Right renal pelvis (tissue), 4 donors: ENCODE data around the gene PTPN4. TPM values are rescaled to one million over a fixed set of nuclear protein-coding genes. Genes with fewer than 3 reads are reported as not detected.

Source experiments
- DNase-seq, 4 donors: peaks; one replicate each; pipeline ENCODE4 v3.0.0-alpha.2; 2013; ENCODE audit warnings: low read depth in 4 of 4, low spot score in 3 of 4, missing footprints in 1 of 4
- polyA plus RNA-seq, 4 donors: library from polyadenylated mRNA; unstranded; fragments of 120-200 nt; gene quantifications; one replicate each; pipeline ENCODE4 v1.2.1, GENCODE V29; 2013; ENCODE audit not compliant: insufficient read length in 4 of 4

Gene PTPN4
- polyA plus RNA-seq, 4 donors, result 19.0 to 25.6 (median 23.7) TPM

DNA sequence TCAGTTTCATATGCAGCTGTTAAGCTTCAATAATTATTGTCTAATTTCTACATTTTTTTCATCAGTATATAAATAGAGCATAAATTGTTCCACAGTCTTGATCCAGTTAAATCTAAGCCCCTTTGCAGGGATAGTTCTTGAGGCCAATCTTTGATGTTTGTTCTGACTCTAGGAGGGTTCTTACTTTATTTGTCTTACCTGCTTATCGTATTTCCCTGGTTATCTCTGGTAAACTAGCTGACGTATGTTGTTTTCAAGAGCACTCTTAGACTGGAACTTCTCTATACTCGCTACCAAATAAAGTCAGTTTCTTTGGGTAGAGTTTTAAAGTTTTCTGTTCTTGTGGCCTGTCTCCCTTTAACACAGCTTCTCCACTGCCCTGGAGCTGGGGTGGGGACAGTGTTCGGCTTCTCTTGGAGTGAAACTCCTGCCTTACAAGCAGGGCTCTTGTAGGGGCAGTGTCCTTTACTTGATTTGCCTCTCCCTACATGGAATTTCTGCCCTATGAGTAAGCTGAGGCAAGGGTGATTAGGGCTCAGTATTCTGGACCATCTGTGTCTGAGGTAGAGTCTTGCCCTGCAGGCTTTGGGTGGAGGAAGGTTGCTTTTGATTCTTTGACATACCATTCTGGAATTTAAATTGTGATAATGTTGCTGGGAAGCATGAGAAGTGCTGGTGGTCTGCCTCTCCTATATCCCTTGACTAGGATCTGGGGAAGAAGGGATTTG, 90.3 kb downstream of the PTPN4 start:
- DNase-seq, result no peak

GRCh38 chr2:119852214-119852613, 92.5 kb downstream of the PTPN4 start:
- DNase-seq, result no peak

- no peak for DNase-seq
Measured at GRCh38 chr2:119853777-119854399, 94.2 kb downstream of the PTPN4 start.

DNA sequence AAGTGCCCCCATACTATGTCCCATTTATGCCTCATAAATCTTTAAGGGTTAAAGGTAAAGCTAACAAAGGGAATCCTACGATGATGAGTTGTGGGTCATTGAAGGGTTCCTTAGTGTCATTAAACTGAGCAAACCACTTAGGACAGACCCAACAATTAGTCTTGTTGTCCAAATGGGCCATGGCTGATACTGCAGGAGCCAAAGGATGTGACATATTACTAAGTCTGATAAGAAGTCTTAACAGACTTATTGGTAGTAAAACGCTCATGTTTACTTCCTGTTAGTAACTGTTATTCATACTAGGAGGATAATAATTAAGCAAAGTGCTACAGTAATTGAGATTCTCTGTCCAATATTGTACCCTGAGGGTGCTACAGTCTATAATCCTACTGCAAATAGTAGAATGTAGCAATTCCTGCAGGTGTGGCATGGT, 96.8 kb downstream of the PTPN4 start:
- no peak for DNase-seq

DNA sequence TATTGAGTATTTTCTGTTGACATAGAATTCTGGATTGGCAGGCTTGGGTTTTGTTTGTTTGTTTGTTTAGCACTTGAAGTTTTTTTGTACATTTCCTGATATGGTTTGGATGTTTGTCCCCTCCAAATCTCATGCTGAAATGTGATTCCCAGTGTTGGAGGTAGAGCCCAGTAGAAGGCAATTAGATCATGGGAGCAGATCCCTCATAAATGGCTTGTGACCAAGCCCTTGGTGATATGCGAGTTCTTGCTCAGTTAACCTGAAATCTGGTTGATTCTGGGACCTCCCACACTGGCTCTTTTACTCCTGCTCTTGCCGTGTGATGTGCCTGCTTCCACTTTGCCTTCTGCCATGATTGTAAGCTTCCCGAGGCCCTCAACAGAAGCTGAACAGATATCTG, 98.0 kb downstream of the PTPN4 start:
- DNase-seq, result no peak

DNA sequence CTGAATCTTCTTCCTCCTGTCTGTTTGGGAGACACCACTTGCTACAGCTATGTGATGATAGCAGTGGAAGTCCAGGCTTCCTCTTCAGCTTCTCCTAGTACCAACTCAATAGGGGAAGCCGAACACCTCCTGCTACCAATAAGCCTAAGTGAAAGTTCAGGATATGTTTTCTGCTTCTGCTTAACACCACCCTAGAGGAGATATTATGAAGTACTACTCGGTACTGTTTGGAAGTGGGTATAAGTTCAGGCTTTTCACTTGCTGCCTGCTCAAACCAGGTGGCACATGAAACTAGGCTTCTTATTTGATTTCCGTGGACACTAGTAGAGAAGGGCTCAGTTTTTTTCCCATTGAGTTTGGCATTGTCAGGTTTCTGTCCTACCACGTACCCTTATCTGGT, 99.8 kb downstream of the PTPN4 start:
- no peak for DNase-seq

DNA sequence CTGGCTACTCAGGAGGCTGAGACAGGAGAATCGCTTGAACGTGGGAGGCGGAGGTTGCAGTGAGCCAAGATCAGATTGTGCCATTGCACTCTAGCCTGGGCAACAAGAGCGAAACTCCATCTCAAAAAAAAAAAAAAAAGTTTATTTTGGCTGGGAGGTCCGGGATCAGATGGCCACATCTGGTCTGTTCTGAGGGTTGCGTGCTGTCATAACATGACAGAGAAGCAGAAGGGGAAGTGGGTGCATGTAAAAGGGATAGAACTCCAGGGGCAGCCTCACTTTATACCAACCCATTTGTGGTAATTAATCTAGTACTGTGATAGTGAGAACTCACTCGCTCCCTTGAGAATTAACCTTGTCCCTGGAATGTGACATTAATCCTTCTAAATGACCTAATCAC, 101.2 kb downstream of the PTPN4 start:
- DNase-seq, result no peak

DNA sequence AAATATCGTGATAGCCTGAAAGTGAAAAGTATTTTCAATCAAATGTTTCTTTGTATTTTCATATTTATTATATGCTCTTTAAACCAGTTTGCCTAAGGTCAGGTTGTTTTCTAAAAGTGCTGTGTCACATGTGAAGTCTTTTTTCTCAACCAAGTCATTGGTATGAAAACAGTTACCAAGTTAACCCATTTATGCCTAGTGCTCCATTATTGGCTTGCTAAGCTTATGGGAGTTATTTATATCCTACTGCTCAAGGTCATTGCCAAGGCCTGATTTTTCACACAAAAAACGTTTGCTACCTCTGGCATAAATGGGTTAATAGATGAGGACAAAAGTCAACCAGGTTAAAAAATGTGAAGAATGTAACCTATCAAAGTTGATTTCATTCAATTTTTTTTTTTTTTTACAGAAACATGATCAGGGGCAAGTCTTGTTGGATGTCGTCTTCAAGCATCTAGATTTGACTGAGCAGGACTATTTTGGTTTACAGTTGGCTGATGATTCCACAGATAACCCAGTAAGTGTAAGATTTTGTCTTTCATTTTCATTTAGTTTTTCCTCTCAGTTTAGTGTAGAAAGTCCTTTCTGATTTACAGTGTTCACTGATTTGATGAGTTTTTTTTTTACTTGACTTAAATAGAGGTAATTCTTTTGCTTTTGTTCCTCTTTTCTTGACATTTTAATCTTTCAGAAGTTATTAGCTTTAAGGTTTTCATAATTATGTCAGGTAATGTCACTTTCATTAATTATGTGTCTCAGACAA, 102.6 kb downstream of the PTPN4 start:
- DNase-seq, result no peak

- DNase-seq, result no peak
Measured at GRCh38 chr2:119864318-119864717, 104.6 kb downstream of the PTPN4 start.

- DNase-seq, result no peak
Measured at GRCh38 chr2:119871725-119872124, 112.0 kb downstream of the PTPN4 start.

DNA sequence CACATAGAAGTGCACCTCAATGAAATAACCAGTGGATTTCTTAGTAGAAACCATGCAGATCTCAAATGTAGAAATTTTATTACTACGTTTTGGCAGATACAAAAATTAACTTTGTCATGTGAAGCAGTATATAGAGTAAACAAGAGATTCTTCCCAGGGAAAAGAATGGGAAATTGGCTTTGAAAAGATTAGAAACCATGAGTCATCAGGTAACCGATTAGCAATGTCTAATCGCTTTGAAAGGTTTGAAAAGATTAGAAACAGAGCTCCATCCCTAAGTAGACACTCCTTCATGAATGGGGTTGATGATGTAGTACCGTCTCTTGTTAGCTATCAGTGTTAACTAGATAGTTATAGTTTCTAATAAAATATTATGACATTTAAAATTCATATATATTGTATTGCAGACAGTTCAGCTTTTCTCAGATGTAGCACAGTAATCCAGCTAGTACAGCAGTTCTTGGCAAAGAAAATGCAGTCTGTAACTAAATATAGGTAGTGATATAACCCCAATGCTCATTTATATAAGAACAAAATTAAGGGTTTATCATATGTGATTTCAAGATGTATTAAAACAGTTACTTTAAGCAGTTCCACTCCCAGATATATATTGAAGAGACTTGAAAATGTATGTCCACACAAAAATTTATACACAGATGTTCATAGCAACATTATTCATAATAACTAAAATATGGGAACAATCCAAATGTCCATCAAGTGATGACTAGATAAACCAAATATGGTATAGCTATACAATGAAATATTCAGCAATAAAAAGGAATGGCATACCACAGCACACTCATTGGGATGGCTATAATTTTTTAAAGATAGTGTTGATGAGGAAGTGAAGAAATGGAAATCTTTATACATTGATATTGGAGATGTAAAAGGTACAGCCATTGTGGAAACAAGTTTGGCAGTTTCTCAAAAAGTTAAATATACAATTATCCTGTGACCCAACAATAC, 113.9 kb downstream of the PTPN4 start:
- no peak for DNase-seq

GRCh38 chr2:119879502-119879901, 119.8 kb downstream of the PTPN4 start:
- peak in 3 of 4 donors; percentile 4 to 10 (median 5) for DNase-seq

- DNase-seq, result no peak
Measured at GRCh38 chr2:119888680-119889079, 129.0 kb downstream of the PTPN4 start.

- DNase-seq, result no peak
Measured at GRCh38 chr2:119897736-119898395, 138.1 kb downstream of the PTPN4 start.

DNA sequence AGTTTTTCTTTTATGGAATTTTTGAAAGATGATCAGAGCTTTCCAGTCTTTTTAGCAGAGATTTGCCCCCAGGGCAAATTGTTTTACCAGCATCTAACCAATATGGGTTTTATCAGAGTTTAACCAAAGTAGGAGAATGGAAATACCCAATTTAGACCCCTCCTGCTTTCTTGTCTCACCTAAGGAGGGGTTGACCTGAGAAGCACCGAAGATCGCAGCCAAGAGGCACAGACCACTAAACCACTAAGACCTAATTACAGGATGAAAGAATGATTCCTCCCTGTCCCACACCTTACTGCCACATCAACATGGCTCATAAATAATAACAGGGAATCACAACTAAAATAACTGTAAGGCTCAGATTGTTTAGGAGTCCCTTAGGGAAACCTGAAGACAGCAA, 141.3 kb downstream of the PTPN4 start:
- DNase-seq, result no peak

- DNase-seq, result no peak
Measured at GRCh38 chr2:119910566-119910965, 150.8 kb downstream of the PTPN4 start.

DNA sequence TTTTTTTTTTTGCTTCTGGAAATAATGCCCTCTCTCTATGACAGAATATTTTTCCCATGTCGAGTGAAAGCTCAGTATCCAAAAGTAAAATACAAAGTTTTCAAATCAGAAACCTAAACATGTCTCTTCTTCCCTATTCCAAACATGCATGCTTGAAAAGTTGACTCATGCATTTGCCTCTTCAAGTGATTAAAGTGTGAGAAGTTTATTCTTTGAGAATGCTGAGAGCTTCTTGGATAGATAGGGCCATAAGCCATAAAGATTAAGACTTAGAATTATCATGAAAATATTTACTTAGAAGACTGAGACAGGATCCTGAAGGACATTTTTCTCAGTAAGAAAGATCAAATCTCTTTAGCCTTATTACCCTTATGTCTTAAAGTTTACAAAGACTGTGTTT, 154.5 kb downstream of the PTPN4 start:
- no peak for DNase-seq

DNA sequence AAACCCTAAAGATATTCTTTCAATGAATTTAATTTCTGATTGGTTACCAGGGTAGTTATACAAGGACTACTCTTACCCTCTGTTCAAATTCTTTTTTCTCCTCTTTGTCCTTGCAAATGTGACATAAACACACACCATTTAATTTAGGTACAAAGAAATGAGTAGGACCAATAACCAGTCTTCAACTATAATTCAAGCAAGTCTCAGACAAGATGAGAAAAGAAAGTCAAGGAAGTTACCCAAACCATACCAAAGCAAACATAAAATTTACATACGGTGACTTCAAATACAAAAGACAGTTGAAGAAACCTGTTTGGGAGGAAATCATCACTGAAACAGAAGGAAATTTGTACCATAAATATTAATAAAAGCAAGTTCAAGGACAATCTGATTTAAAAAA, 162.1 kb downstream of the PTPN4 start:
- DNase-seq, result no peak

- no peak for DNase-seq
Measured at GRCh38 chr2:119922699-119923098, 163.0 kb downstream of the PTPN4 start.

GRCh38 chr2:119929537-119929936, 169.8 kb downstream of the PTPN4 start:
- no peak for DNase-seq
